Naive B cell (primary cell): ENCODE results near the gene ZMYND11. TPM values are rescaled to one million over a fixed set of nuclear protein-coding genes. Genes with fewer than 3 reads are reported as not detected.
A peak's percentile ranks its signal among the peaks of the same experiment; 100 is the strongest.

Source experiments
- ATAC-seq, 2 donors: fragments of 150-1000 bp; cut with Tn5 transposase; 2 replicates each; pipeline ENCODE4 v1.10.0; 2021; ENCODE audit warnings: low read depth in 2 of 2, mild to moderate bottlenecking in 2 of 2, moderate library complexity in 2 of 2
- DNase-seq: peaks from one replicate; pipeline ENCODE4 v3.0.0; 2022
- H3K27ac Mint-ChIP-seq, 6 donors: one replicate each; pipeline ENCODE4 v1.8.0; 2020 to 2022; ENCODE audit warnings: mild to moderate bottlenecking in 6 of 6, mixed read lengths in 6 of 6, moderate library complexity in 5 of 6, inconsistent platforms in 2 of 6
- H3K27me3 Mint-ChIP-seq, 3 donors: one replicate each; pipeline ENCODE4 v1.8.0; 2021 to 2022; ENCODE audit warnings: mixed read lengths in 3 of 3, mild to moderate bottlenecking in 1 of 3
- H3K36me3 Mint-ChIP-seq, 2 donors: one replicate each; pipeline ENCODE4 v1.8.0; 2020 to 2022; ENCODE audit warnings: mixed read lengths in 2 of 2, inconsistent platforms in 1 of 2, mild to moderate bottlenecking in 1 of 2
- H3K4me1 Mint-ChIP-seq, 3 donors: one replicate each; pipeline ENCODE4 v1.8.0; 2020 to 2022; ENCODE audit warnings: mixed read lengths in 3 of 3, inconsistent platforms in 1 of 3, mild to moderate bottlenecking in 1 of 3, moderate library complexity in 1 of 3
- H3K4me3 Mint-ChIP-seq, 8 donors: one replicate each; pipeline ENCODE4 v1.8.0; 2020 to 2022; ENCODE audit warnings: mild to moderate bottlenecking in 8 of 8, mixed read lengths in 8 of 8, moderate library complexity in 8 of 8, inconsistent platforms in 2 of 8
- H3K9me3 Mint-ChIP-seq, 7 donors: one replicate each; pipeline ENCODE4 v1.8.0; 2020 to 2022; ENCODE audit warnings: mixed read lengths in 7 of 7, mild to moderate bottlenecking in 5 of 7, inconsistent platforms in 2 of 7, moderate library complexity in 1 of 7
- polyA plus RNA-seq, 6 donors: library from polyadenylated mRNA; unstranded; fragments of 300-500 nt; fragmentation: Illumina TruSeq; gene quantifications; one replicate each; pipeline ENCODE4 v1.2.3, GENCODE V29; 2021; ENCODE audit warnings: low read depth in 6 of 6

ZMYND11 gene
- 10 to 100 TPM; 10.5 to 25.6 (median 20.7) TPM for polyA plus RNA-seq

GRCh38 chr10:135132-135600 lies at the start of gene ZMYND11:
ZMYND11 (plus strand) TSS chr10:135455; CDS start chr10:180013, 44,558 bp downstream.
- Mint-ChIP-seq H3K9me3 (no peaks in the 10 kb centered on the region), H3K27ac (peak within 1 kb of the TSS in 5 of 6 donors; percentile 84 to 97 (median 93)), H3K4me3 (peak within 1 kb of the TSS; percentile 82 to 94 (median 92)), H3K36me3 (no peaks in the 10 kb centered on the region), H3K4me1 (peaks cover 23 to 36% (median 27%) of the 10 kb centered on the region in 3 donors), H3K27me3 (peaks cover 7 to 20% (median 9%) of the 10 kb centered on the region in 3 donors)
- ATAC-seq (peak; percentile 54 to 57), DNase-seq (peak; percentile 56)

- H3K4me3 Mint-ChIP-seq: no peak overlapping the region
- ATAC-seq: no peak
- H3K27me3 Mint-ChIP-seq: peaks cover 15 to 68% (median 67%) of the 10 kb centered on the region in 3 donors
- no peak overlapping the region for H3K27ac Mint-ChIP-seq
- H3K9me3 Mint-ChIP-seq: peaks cover 0 to 2% (median 0%) of the 10 kb centered on the region in 7 donors
- no peaks in the 10 kb centered on the region for H3K36me3 Mint-ChIP-seq
- H3K4me1 Mint-ChIP-seq: peaks cover 0 to 6% (median 5%) of the 10 kb centered on the region in 3 donors
- no peak for DNase-seq
Measured at GRCh38 chr10:86031-86430, 49.2 kb upstream of the ZMYND11 start.

GRCh38 chr10:87177-88080 lies 47.8 kb upstream of the ZMYND11 start:
- H3K36me3 Mint-ChIP-seq: no peaks in the 10 kb centered on the region
- ATAC-seq (no peak), DNase-seq (no peak)
- H3K4me1 Mint-ChIP-seq: peaks cover 0 to 4% (median 0%) of the 10 kb centered on the region in 3 donors
- H3K4me3 Mint-ChIP-seq: peak overlapping the region in 1 of 8 donors; percentile 22
- no peak overlapping the region for H3K27ac Mint-ChIP-seq
- peaks cover 0 to 2% (median 0%) of the 10 kb centered on the region in 7 donors for H3K9me3 Mint-ChIP-seq
- H3K27me3 Mint-ChIP-seq: peaks cover 5 to 60% (median 54%) of the 10 kb centered on the region in 3 donors

GRCh38 chr10:88253-88652 lies 47.0 kb upstream of the ZMYND11 start:
- Mint-ChIP-seq H3K4me1 (peaks cover 0 to 4% (median 0%) of the 10 kb centered on the region in 3 donors), H3K27ac (no peak overlapping the region), H3K4me3 (no peak overlapping the region)

GRCh38 chr10:89248-89647 lies 46.0 kb upstream of the ZMYND11 start:
- DNase-seq (no peak), ATAC-seq (no peak)
- H3K36me3 Mint-ChIP-seq: no peaks in the 10 kb centered on the region
- peaks cover 0 to 5% (median 0%) of the 10 kb centered on the region in 7 donors for H3K9me3 Mint-ChIP-seq
- no peak overlapping the region for H3K27ac Mint-ChIP-seq
- H3K4me1 Mint-ChIP-seq: peaks cover 0 to 4% (median 0%) of the 10 kb centered on the region in 3 donors
- peaks cover 5 to 47% (median 36%) of the 10 kb centered on the region in 3 donors for H3K27me3 Mint-ChIP-seq
- no peak overlapping the region for H3K4me3 Mint-ChIP-seq

More at GRCh38 chr10:88253-88652, 47.0 kb upstream of the ZMYND11 start:
- DNase-seq: no peak
- Mint-ChIP-seq H3K36me3 (no peaks in the 10 kb centered on the region), H3K9me3 (peaks cover 0 to 4% (median 0%) of the 10 kb centered on the region in 7 donors), H3K27me3 (peaks cover 5 to 57% (median 46%) of the 10 kb centered on the region in 3 donors)
- ATAC-seq: no peak

- Mint-ChIP-seq H3K4me1 (peaks cover 0 to 4% (median 0%) of the 10 kb centered on the region in 3 donors), H3K4me3 (no peak overlapping the region), H3K27ac (no peak overlapping the region), H3K27me3 (peaks cover 5 to 42% (median 31%) of the 10 kb centered on the region in 3 donors), H3K36me3 (no peaks in the 10 kb centered on the region), H3K9me3 (peaks cover 3 to 15% (median 6%) of the 10 kb centered on the region in 7 donors)
- DNase-seq (no peak), ATAC-seq (no peak)
Measured at GRCh38 chr10:90161-90560, 45.1 kb upstream of the ZMYND11 start.

GRCh38 chr10:91313-91712 lies 43.9 kb upstream of the ZMYND11 start:
- Mint-ChIP-seq H3K27me3 (peaks cover 5 to 30% (median 19%) of the 10 kb centered on the region in 3 donors), H3K4me1 (peaks cover 0 to 4% (median 0%) of the 10 kb centered on the region in 3 donors), H3K9me3 (peaks cover 3 to 25% (median 12%) of the 10 kb centered on the region in 7 donors), H3K27ac (no peak overlapping the region), H3K4me3 (no peak overlapping the region), H3K36me3 (peaks cover 0 to 5% of the 10 kb centered on the region in 2 donors)
- DNase-seq (no peak), ATAC-seq (no peak)

GRCh38 chr10:92153-92552 lies 43.1 kb upstream of the ZMYND11 start:
- Mint-ChIP-seq H3K27ac (no peak overlapping the region), H3K36me3 (peaks cover 6 to 9% of the 10 kb centered on the region in 2 donors), H3K4me3 (no peak overlapping the region), H3K4me1 (peaks cover 0 to 2% (median 0%) of the 10 kb centered on the region in 3 donors), H3K27me3 (peaks cover 5 to 28% (median 15%) of the 10 kb centered on the region in 3 donors), H3K9me3 (peaks cover 6 to 34% (median 19%) of the 10 kb centered on the region in 7 donors)
- ATAC-seq (no peak), DNase-seq (no peak)

- peaks cover 8 to 24% (median 11%) of the 10 kb centered on the region in 3 donors for H3K27me3 Mint-ChIP-seq
- H3K4me1 Mint-ChIP-seq: no peaks in the 10 kb centered on the region
- peaks cover 9 to 39% (median 22%) of the 10 kb centered on the region in 7 donors for H3K9me3 Mint-ChIP-seq
- ATAC-seq: no peak
- DNase-seq: no peak
- peaks cover 11 to 12% of the 10 kb centered on the region in 2 donors for H3K36me3 Mint-ChIP-seq
- no peak overlapping the region for H3K4me3 Mint-ChIP-seq
- H3K27ac Mint-ChIP-seq: no peak overlapping the region
Measured at GRCh38 chr10:92846-93245, 42.4 kb upstream of the ZMYND11 start.

GRCh38 chr10:94613-95012 lies 40.6 kb upstream of the ZMYND11 start:
- H3K9me3 Mint-ChIP-seq: peaks cover 9 to 50% (median 24%) of the 10 kb centered on the region in 7 donors
- ATAC-seq (no peak), DNase-seq (no peak)
- H3K4me3 Mint-ChIP-seq: no peak overlapping the region
- H3K4me1 Mint-ChIP-seq: no peaks in the 10 kb centered on the region
- H3K36me3 Mint-ChIP-seq: peaks cover 11 to 12% of the 10 kb centered on the region in 2 donors
- peaks cover 8 to 21% (median 13%) of the 10 kb centered on the region in 3 donors for H3K27me3 Mint-ChIP-seq
- H3K27ac Mint-ChIP-seq: no peak overlapping the region

- H3K4me3 Mint-ChIP-seq: no peak overlapping the region
- DNase-seq: no peak
- peaks cover 9 to 50% (median 24%) of the 10 kb centered on the region in 7 donors for H3K9me3 Mint-ChIP-seq
- no peak overlapping the region for H3K27ac Mint-ChIP-seq
- ATAC-seq: no peak
- H3K27me3 Mint-ChIP-seq: peaks cover 6 to 23% (median 15%) of the 10 kb centered on the region in 3 donors
- no peaks in the 10 kb centered on the region for H3K4me1 Mint-ChIP-seq
- peaks cover 11 to 12% of the 10 kb centered on the region in 2 donors for H3K36me3 Mint-ChIP-seq
Measured at GRCh38 chr10:95356-96115, 39.7 kb upstream of the ZMYND11 start.

- Mint-ChIP-seq H3K4me3 (no peak overlapping the region), H3K27ac (no peak overlapping the region), H3K4me1 (no peaks in the 10 kb centered on the region), H3K27me3 (peaks cover 6 to 19% (median 17%) of the 10 kb centered on the region in 3 donors), H3K36me3 (peaks cover 11 to 12% of the 10 kb centered on the region in 2 donors), H3K9me3 (peaks cover 9 to 50% (median 24%) of the 10 kb centered on the region in 7 donors)
- DNase-seq (no peak), ATAC-seq (no peak)
Measured at GRCh38 chr10:96466-96865, 38.8 kb upstream of the ZMYND11 start.

- no peaks in the 10 kb centered on the region for H3K36me3 Mint-ChIP-seq
- DNase-seq (no peak), ATAC-seq (no peak)
- H3K27me3 Mint-ChIP-seq: peaks cover 17 to 30% (median 22%) of the 10 kb centered on the region in 3 donors
- peaks cover 0 to 9% (median 0%) of the 10 kb centered on the region in 7 donors for H3K9me3 Mint-ChIP-seq
- H3K4me1 Mint-ChIP-seq: no peaks in the 10 kb centered on the region
- H3K27ac Mint-ChIP-seq: no peak overlapping the region
- H3K4me3 Mint-ChIP-seq: no peak overlapping the region
Measured at GRCh38 chr10:104416-104815, 30.8 kb upstream of the ZMYND11 start.
